HG03175 (cell line): ENCODE results near the gene INPP4B.

ENCODE experiments used
- ATAC-seq: cut with Tn5 transposase; IDR thresholded peaks from one replicate; pipeline ENCODE4 v1.9.1; 2021; ENCODE audit warnings: mild to moderate bottlenecking, moderate library complexity; ENCODE audit not compliant: unreplicated experiment

INPP4B gene

GRCh38 chr4:142583708-142584107 is 262.4 kb downstream of the INPP4B start:
- no peak for ATAC-seq

- ATAC-seq = no peak
Measured at GRCh38 chr4:142582340-142582739, 263.8 kb downstream of the INPP4B start.

GRCh38 chr4:142581881-142582280 is 264.2 kb downstream of the INPP4B start:
- no peak for ATAC-seq

GRCh38 chr4:142579443-142579842 is 266.7 kb downstream of the INPP4B start:
- no peak for ATAC-seq

- no peak for ATAC-seq
Measured at GRCh38 chr4:142574306-142574705, 271.8 kb downstream of the INPP4B start.

GRCh38 chr4:142572071-142572470 is 274.0 kb downstream of the INPP4B start:
- no peak for ATAC-seq

- ATAC-seq = peak; percentile 40
Measured at GRCh38 chr4:142567620-142568451, 278.3 kb downstream of the INPP4B start.

GRCh38 chr4:142567199-142567598 is 278.9 kb downstream of the INPP4B start:
- no peak for ATAC-seq

GRCh38 chr4:142566777-142567176 is 279.3 kb downstream of the INPP4B start:
- no peak for ATAC-seq

- ATAC-seq = no peak
Measured at GRCh38 chr4:142566243-142566642, 279.9 kb downstream of the INPP4B start.

- ATAC-seq = no peak
Measured at GRCh38 chr4:142565771-142566170, 280.3 kb downstream of the INPP4B start.

- ATAC-seq = no peak
Measured at GRCh38 chr4:142563682-142564291, 282.3 kb downstream of the INPP4B start.

GRCh38 chr4:142559986-142560385 is 286.1 kb downstream of the INPP4B start:
- no peak for ATAC-seq

GRCh38 chr4:142558851-142559250 is 287.2 kb downstream of the INPP4B start:
- no peak for ATAC-seq

GRCh38 chr4:142557239-142557801 is 288.8 kb downstream of the INPP4B start:
- no peak for ATAC-seq

- no peak for ATAC-seq
Measured at GRCh38 chr4:142556570-142557238, 289.4 kb downstream of the INPP4B start.

- no peak for ATAC-seq
Measured at GRCh38 chr4:142556048-142556447, 290.1 kb downstream of the INPP4B start.

GRCh38 chr4:142554412-142554811 is 291.7 kb downstream of the INPP4B start:
- no peak for ATAC-seq

- no peak for ATAC-seq
Measured at GRCh38 chr4:142551517-142552305, 294.4 kb downstream of the INPP4B start.

GRCh38 chr4:142550965-142551364 is 295.1 kb downstream of the INPP4B start:
- ATAC-seq = no peak
